ENCODE data around the gene EFNA5.

DNA sequence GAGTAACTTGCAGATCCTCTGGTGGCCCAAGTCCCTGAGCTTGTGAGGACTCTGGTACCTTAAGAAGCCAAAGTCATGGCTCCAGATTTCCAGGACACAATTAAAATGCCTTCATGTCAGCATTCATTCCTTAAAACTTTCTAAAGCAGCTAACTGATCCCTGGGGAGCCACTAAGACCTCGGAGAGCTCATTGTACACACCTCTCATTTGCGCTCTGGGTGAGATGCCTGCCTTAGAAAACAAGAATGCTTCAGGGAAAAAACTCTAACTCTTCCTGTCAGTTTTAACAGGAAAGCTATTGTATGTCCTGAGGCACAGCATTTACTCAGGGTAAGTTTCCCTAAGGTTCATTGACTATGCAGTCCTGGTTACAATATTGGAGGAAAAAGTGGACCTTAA is 285.0 kb downstream of the EFNA5 start:
- TF ChIP-seq, protein P1, sequence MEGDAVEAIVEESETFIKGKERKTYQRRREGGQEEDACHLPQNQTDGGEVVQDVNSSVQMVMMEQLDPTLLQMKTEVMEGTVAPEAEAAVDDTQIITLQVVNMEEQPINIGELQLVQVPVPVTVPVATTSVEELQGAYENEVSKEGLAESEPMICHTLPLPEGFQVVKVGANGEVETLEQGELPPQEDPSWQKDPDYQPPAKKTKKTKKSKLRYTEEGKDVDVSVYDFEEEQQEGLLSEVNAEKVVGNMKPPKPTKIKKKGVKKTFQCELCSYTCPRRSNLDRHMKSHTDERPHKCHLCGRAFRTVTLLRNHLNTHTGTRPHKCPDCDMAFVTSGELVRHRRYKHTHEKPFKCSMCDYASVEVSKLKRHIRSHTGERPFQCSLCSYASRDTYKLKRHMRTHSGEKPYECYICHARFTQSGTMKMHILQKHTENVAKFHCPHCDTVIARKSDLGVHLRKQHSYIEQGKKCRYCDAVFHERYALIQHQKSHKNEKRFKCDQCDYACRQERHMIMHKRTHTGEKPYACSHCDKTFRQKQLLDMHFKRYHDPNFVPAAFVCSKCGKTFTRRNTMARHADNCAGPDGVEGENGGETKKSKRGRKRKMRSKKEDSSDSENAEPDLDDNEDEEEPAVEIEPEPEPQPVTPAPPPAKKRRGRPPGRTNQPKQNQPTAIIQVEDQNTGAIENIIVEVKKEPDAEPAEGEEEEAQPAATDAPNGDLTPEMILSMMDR (optimal IDR thresholded peaks at IDR 0.05 in 1 of 3, IDR thresholded peaks at IDR 0.05 in 1 of 3, conservative IDR thresholded peaks at IDR 0.05 in 1 of 3; ENCODE audit: extremely low read depth in 1 of 3, insufficient read depth in 2 of 3, low read length in 3 of 3): no peak
- TF ChIP-seq EZH2 (IDR thresholded peaks at IDR 0.05; ENCODE audit: low read length): no peak

All from keratinocyte (primary cell).